K562 (cell line): ENCODE data around the gene CLIP4. TPM values are rescaled to one million over a fixed set of nuclear protein-coding genes. Genes with fewer than 3 reads are reported as not detected.

Experiments used
- ATAC-seq: fragments of 200-7000 bp; cut with Tn5 transposase; 3 replicates; pipeline ENCODE4 v1.9.1; 2020; ENCODE audit warnings: moderate library complexity
- BruUV-seq: library from RNA; stranded (reverse); fragments of 400-500 nt; replicated peaks from 2 replicates; lab custom pipeline; 2021; lab: Mats Ljungman, UMichigan
- CTCF ChIA-PET: fragments of 300-600 bp; formaldehyde crosslinking; extraction: SDS; loops from one replicate; lab custom pipeline; 2021; ENCODE audit warnings: low intra/inter-chr PET ratio; lab: Yijun Ruan, JAX
- POLR2A ChIA-PET: fragments of 300-600, 350-650 bp; sonication (Branson Sonifier 250); formaldehyde crosslinking; extraction: SDS; loops from one replicate; lab custom pipeline; 2021; ENCODE audit warnings: antibody characterized with exemption, inconsistent platforms; lab: Yijun Ruan, JAX
- DNase-seq, 4 experiments: peaks; one replicate each; pipeline versions ENCODE4 v3.0.0 to v3.0.0-alpha.2; 2011 to 2018; ENCODE audit warnings: low spot score in 3 of 4, mixed read lengths in 3 of 4; ENCODE audit errors: extremely low read depth in 1 of 4
- FAIRE-seq: peaks from 2 replicates; lab custom pipeline; 2011; peaks lifted over from hg19 to GRCh38; lab: Jason Lieb, UNC
- H2AFZ ChIP-seq: 2 replicates; pipeline ENCODE4 v1.6.0; 2011; ENCODE audit warnings: low read depth, low read length, control low read depth, inconsistent platforms
- H3K27ac ChIP-seq: fragments of 200-600 bp; 3 replicates; pipeline ENCODE4 v1.8.0; 2011; ENCODE audit warnings: low read depth, mild to moderate bottlenecking, control low read depth, inconsistent platforms, low read length, moderate library complexity, mixed read lengths; ENCODE audit errors: extremely low read depth
- H3K27me3 ChIP-seq, 2 experiments: fragments of 300-600 bp in 1 of 2; 2 replicates in 1 of 2; 3 replicates in 1 of 2; pipeline versions ENCODE4 v1.6.0 to v1.8.0; 2011; ENCODE audit warnings: inconsistent platforms in 2 of 2, low read length in 2 of 2, mild to moderate bottlenecking in 1 of 2, mixed read lengths in 1 of 2, moderate library complexity in 1 of 2; ENCODE audit not compliant: control insufficient read depth in 2 of 2, insufficient read depth in 2 of 2
- H3K36me3 ChIP-seq: fragments of 300-600 bp; 3 replicates; pipeline ENCODE4 v1.8.0; 2011; ENCODE audit warnings: mild to moderate bottlenecking, low read length, inconsistent platforms; ENCODE audit not compliant: control insufficient read depth, insufficient read depth
- H3K4me1 ChIP-seq, 2 experiments: fragments of 200-600 bp in 1 of 2; replicated peaks in 1 of 2; 2 replicates in 1 of 2; 3 replicates in 1 of 2; pipeline versions ENCODE4 v1.5.1 to v1.8.0; 2011; ENCODE audit warnings: inconsistent platforms in 2 of 2, low read length in 2 of 2, mild to moderate bottlenecking in 1 of 2, mixed read lengths in 1 of 2, moderate library complexity in 1 of 2; ENCODE audit not compliant: control insufficient read depth in 2 of 2, insufficient read depth in 2 of 2
- H3K4me2 ChIP-seq: 2 replicates; pipeline ENCODE4 v1.6.1; 2011; ENCODE audit warnings: low read length, control low read depth, inconsistent platforms, mixed read lengths; ENCODE audit not compliant: insufficient read depth
- H3K4me3 ChIP-seq: fragments of 200-600 bp; sonication (generic), shearing (Covaris generic); 2 replicates; pipeline ENCODE4 v1.5.1; 2016; ENCODE audit warnings: control low read depth, inconsistent platforms
- H3K79me2 ChIP-seq: fragments of 200-600 bp; 3 replicates; pipeline ENCODE4 v1.8.0; 2011; ENCODE audit warnings: low read length, inconsistent platforms; ENCODE audit not compliant: control insufficient read depth, insufficient read depth
- H3K9ac ChIP-seq, 2 experiments: 2 replicates each; pipeline versions ENCODE4 v1.6.0 to v1.6.1; 2011; ENCODE audit warnings: low read depth in 2 of 2, low read length in 2 of 2, control low read depth in 1 of 2, inconsistent platforms in 1 of 2, mild to moderate bottlenecking in 1 of 2, mixed read lengths in 1 of 2; ENCODE audit not compliant: insufficient read depth in 1 of 2
- H3K9me1 ChIP-seq: one replicate; pipeline ENCODE4 v1.6.0; 2011; ENCODE audit warnings: inconsistent platforms, mild to moderate bottlenecking, low read length, moderate library complexity; ENCODE audit not compliant: control insufficient read depth, insufficient read depth
- H3K9me3 ChIP-seq: replicated peaks from 2 replicates; pipeline ENCODE4 v1.5.1; 2011; ENCODE audit warnings: low read depth, low read length, inconsistent platforms; ENCODE audit not compliant: control insufficient read depth, insufficient read depth
- H4K20me1 ChIP-seq: replicated peaks from 2 replicates; pipeline ENCODE4 v1.6.1; 2011; ENCODE audit warnings: low read length, inconsistent platforms, mixed read lengths; ENCODE audit not compliant: control insufficient read depth, insufficient read depth
- ATF1 ChIP-seq, 2 experiments: fragments of 450-650 bp in 1 of 2; IDR thresholded peaks; 2 replicates each; pipeline ENCODE4 v1.6.1; 2016; ENCODE audit warnings: missing compliant biosample characterization in 1 of 2, missing genetic modification characterization in 1 of 2
- CBFA2T2 ChIP-seq: fragments of 450-650 bp; conservative IDR thresholded peaks from 2 replicates; pipeline ENCODE4 v1.6.1; 2017; ENCODE audit warnings: mild to moderate bottlenecking
- GMEB1 ChIP-seq: fragments of 250-450 bp; sonication (Bioruptor Pico); IDR thresholded peaks from 2 replicates; pipeline ENCODE4 v1.4.0; 2020; ENCODE audit warnings: mild to moderate bottlenecking
- KLF16 ChIP-seq: IDR thresholded peaks from 2 replicates; pipeline ENCODE4 v1.6.1; 2016; ENCODE audit warnings: antibody characterized with exemption
- LCOR ChIP-seq: sonication (generic); formaldehyde crosslinking; IDR thresholded peaks from 2 replicates; pipeline ENCODE4 v1.8.0; 2022; ENCODE audit warnings: mild to moderate bottlenecking, missing genetic modification reagents
- MCM7 ChIP-seq, 2 experiments: fragments of 450-650 bp; IDR thresholded peaks; 2 replicates each; pipeline ENCODE4 v1.6.1; 2016 to 2018
- NR2F6 ChIP-seq: fragments of 450-650 bp; formaldehyde crosslinking; IDR thresholded peaks from 2 replicates; pipeline ENCODE4 v1.4.0; 2020; ENCODE audit warnings: mild to moderate bottlenecking
- PATZ1 ChIP-seq: fragments of 250-450 bp; sonication (Bioruptor Pico); IDR thresholded peaks from 2 replicates; pipeline ENCODE4 v1.5.0; 2020; ENCODE audit warnings: mild to moderate bottlenecking, borderline replicate concordance
- RFX7 ChIP-seq: fragments of 250-450 bp; sonication (Bioruptor Pico); IDR thresholded peaks from 2 replicates; pipeline ENCODE4 v1.5.1; 2021; ENCODE audit warnings: mild to moderate bottlenecking
- SIN3A ChIP-seq, 2 experiments: fragments of 150-350 bp in 1 of 2; IDR thresholded peaks; 2 replicates each; pipeline ENCODE4 v1.6.1; 2011 to 2016; ENCODE audit warnings: borderline replicate concordance in 2 of 2, low read depth in 2 of 2, low read length in 2 of 2, mild to moderate bottlenecking in 2 of 2, moderate library complexity in 2 of 2; ENCODE audit not compliant: control insufficient read depth in 1 of 2
- SIRT6 ChIP-seq: IDR thresholded peaks from one replicate; pipeline ENCODE4 v1.6.1; 2012; ENCODE audit warnings: low read depth, mild to moderate bottlenecking, control low read depth, inconsistent platforms, low read length, moderate library complexity
- SMARCA4 ChIP-seq: fragments of 450-650 bp; IDR thresholded peaks from 2 replicates; pipeline ENCODE4 v1.6.1; 2016
- TRIM24 ChIP-seq, 2 experiments: fragments of 450-650 bp; IDR thresholded peaks; 2 replicates each; pipeline ENCODE4 v1.6.1; 2016
- ZC3H8 ChIP-seq: fragments of 450-650 bp; IDR thresholded peaks from 2 replicates; pipeline ENCODE4 v1.6.1; 2017
- ZNF12 ChIP-seq: sonication (generic); formaldehyde crosslinking; IDR thresholded peaks from 2 replicates; pipeline ENCODE4 v1.4.0; 2020; ENCODE audit warnings: mild to moderate bottlenecking, missing genetic modification reagents
- ZNF324 ChIP-seq: fragments of 250-450 bp; sonication (Bioruptor Pico); IDR thresholded peaks from 2 replicates; pipeline ENCODE4 v1.4.0; 2020; ENCODE audit warnings: mild to moderate bottlenecking
- ZNF518B ChIP-seq: fragments of 250-450 bp; sonication (Bioruptor Pico); IDR thresholded peaks from 2 replicates; pipeline ENCODE4 v1.5.0; 2021; ENCODE audit warnings: mild to moderate bottlenecking, moderate library complexity
- WGBS: fragments of 100-300 bp; shearing (Covaris generic); methylation state at CpG from one replicate; pipeline ENCODE4 v1.1.6; 2016; ENCODE audit warnings: low coverage, mixed read lengths; ENCODE audit not compliant: insufficient coverage; ENCODE audit errors: missing lambda C conversion rate; 5-methylcytosine and 5-hydroxymethylcytosine counted together
- in situ Hi-C: fragments of 300-500 bp; cut with MboI; formaldehyde crosslinking; loops from 4 replicates; pipeline ENCODE4 v1.15.0; 2018; ENCODE audit warnings: inconsistent platforms, mixed read lengths
- intact Hi-C: fragments of 100-400 bp; cut with micrococcal nuclease; formaldehyde crosslinking; loops from 2 replicates; pipeline ENCODE4 v1.14.2; 2022
- polyA plus RNA-seq, 8 experiments: library from polyadenylated mRNA; depleted of rRNA in 4 of 8; stranded (reverse) in 5 of 8; unstranded in 3 of 8; fragments of >200 nt; fragmentation: Nextera tagmentation in 2 of 8; fragmentation: Illumina TruSeq in 1 of 8; extraction: Ambion mirVana in 2 of 8; extraction: Trizol in 1 of 8; gene quantifications; 2 replicates each; pipeline versions ENCODE4 v1.2.1 to v1.2.3, GENCODE V29; 2011 to 2014; ENCODE audit warnings: inconsistent platforms in 1 of 8, missing spikeins in 1 of 8
- total RNA-seq, 7 experiments: library from RNA; depleted of rRNA in 6 of 7; stranded (reverse); fragments of >200 nt in 6 of 7; fragmentation: Illumina TruSeq in 2 of 7; extraction: Trizol in 2 of 7; gene quantifications; 2 replicates each; pipeline versions ENCODE4 v1.2.1 to v1.2.3, GENCODE V29; 2011 to 2021; ENCODE audit warnings: low replicate concordance in 1 of 7

The CLIP4 gene
- total and polyA plus RNA-seq, 9 of the 15 experiments (the other 6 are each of a cell fraction or from before 2014, with no cell fraction given), result 0.03 to 0.38 (median 0.13) TPM; not detected in 5

DNA sequence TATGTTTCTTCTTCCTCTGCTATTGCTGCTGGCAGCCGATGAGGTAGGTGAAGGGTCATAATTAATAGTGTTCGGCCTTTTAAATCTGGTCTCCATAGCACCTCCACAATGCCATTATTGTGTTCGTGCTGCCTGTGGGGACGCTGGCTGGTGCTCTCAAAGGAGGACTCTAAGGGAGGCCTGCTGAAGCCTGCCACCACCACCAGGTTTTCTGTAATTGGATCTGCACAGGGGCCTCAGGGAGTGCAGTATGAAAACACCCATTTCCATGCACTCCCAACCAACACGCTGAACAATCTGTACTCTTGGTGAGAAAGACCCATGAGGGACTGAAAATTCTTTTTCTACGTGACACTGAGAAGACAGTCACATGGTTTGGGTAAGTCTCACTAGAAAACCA is 17.6 kb upstream of the CLIP4 start:
- Histone ChIP-seq H3K9ac (no peak overlapping the region), H3K4me1 (no peaks in the 10 kb centered on the region), H3K27ac (no peak overlapping the region), H3K9me3 (no peaks in the 10 kb centered on the region), H3K4me2 (no peak overlapping the region), H3K27me3 (peaks cover 12 to 26% of the 10 kb centered on the region in 2 experiments; a peak in 4 of 5 replicates), H3K79me2 (no peaks in the 10 kb centered on the region), H4K20me1 (no peaks in the 10 kb centered on the region), H3K9me1 (no peaks in the 10 kb centered on the region), H3K36me3 (no peaks in the 10 kb centered on the region), H3K4me3 (no peak overlapping the region), H2AFZ (no peak overlapping the region)
- in situ Hi-C loops, result no loop called here
- BruUV-seq, result no TSS peak
- DNase-seq, result no peak
- CTCF ChIA-PET, result no interaction called here
- intact Hi-C loops, result no loop called here
- 0% methylated on average over 6 of the region's 6 CpGs for WGBS
- POLR2A ChIA-PET, result no interaction called here
- ATAC-seq, result no peak; the same call in 2 of the 3 replicates
- no peak for FAIRE-seq
- TF ChIP-seq ZC3H8 (no peak), GMEB1 (CRISPR knock-in tag) (no peak), KLF16 (no peak), ZNF518B (CRISPR knock-in tag) (no peak), SIRT6 (no peak), ZNF324 (no peak), SIN3A (IDR thresholded peaks at IDR 0.05; ENCODE audit: borderline replicate concordance in 2 of 2, control insufficient read depth in 1 of 2, low read depth in 2 of 2, low read length in 2 of 2) (no peak), LCOR (no peak), ATF1 (CRISPR knock-in tag; IDR thresholded peaks at IDR 0.05) (no peak), ATF1 (tag; IDR thresholded peaks at IDR 0.05) (no peak), MCM7 (IDR thresholded peaks at IDR 0.05) (no peak), NR2F6 (CRISPR knock-in tag) (no peak), CBFA2T2 (no peak), SMARCA4 (no peak), RFX7 (CRISPR knock-in tag) (no peak), PATZ1 (CRISPR knock-in tag) (no peak), ZNF12 (CRISPR knock-in tag) (no peak), TRIM24 (IDR thresholded peaks at IDR 0.05) (no peak)
